T-helper 2 cell treated with Interferon-gamma antibody and Interleukin-4, amounts not matched to agents 5 μg/mL and 100 μg/mL, for 36 hours (primary cell): ENCODE data around the gene TSTD2.

Experiments used
- DNase-seq: peaks from one replicate; pipeline ENCODE4 v3.0.0; 2021; ENCODE audit warnings: low spot score
- H3K27ac Mint-ChIP-seq: one replicate; pipeline ENCODE4 v1.8.0; 2021; ENCODE audit warnings: mild to moderate bottlenecking, mixed read lengths
- H3K27me3 Mint-ChIP-seq: one replicate; pipeline ENCODE4 v1.8.0; 2021; ENCODE audit warnings: low read depth, mixed read lengths
- H3K36me3 Mint-ChIP-seq: one replicate; pipeline ENCODE4 v1.8.0; 2021; ENCODE audit warnings: low read depth, mixed read lengths
- H3K4me1 Mint-ChIP-seq: one replicate; pipeline ENCODE4 v1.8.0; 2021; ENCODE audit warnings: low read depth, mixed read lengths
- H3K4me3 Mint-ChIP-seq: one replicate; pipeline ENCODE4 v1.8.0; 2022; ENCODE audit warnings: mild to moderate bottlenecking, moderate library complexity, mixed read lengths
- H3K9me3 Mint-ChIP-seq: one replicate; pipeline ENCODE4 v1.8.0; 2021; ENCODE audit warnings: mixed read lengths

Gene TSTD2

GRCh38 chr9:97570899-97571298 is 62.3 kb downstream of the TSTD2 start:
- no peak overlapping the region for H3K4me3 Mint-ChIP-seq
- H3K36me3 Mint-ChIP-seq: no peaks in the 10 kb centered on the region
- no peaks in the 10 kb centered on the region for H3K9me3 Mint-ChIP-seq
- H3K27ac Mint-ChIP-seq: no peak overlapping the region
- H3K4me1 Mint-ChIP-seq: peaks cover 4% of the 10 kb centered on the region
- no peak for DNase-seq
- H3K27me3 Mint-ChIP-seq: no peaks in the 10 kb centered on the region

- Mint-ChIP-seq H3K9me3 (no peaks in the 10 kb centered on the region), H3K27ac (no peak overlapping the region), H3K4me3 (no peak overlapping the region), H3K36me3 (no peaks in the 10 kb centered on the region), H3K4me1 (no peaks in the 10 kb centered on the region), H3K27me3 (no peaks in the 10 kb centered on the region)
- DNase-seq: no peak
These were observed 64.5 kb downstream of the TSTD2 start for GRCh38 chr9:97568461-97569275.

- Mint-ChIP-seq H3K27ac (no peak overlapping the region), H3K4me1 (no peaks in the 10 kb centered on the region), H3K4me3 (no peak overlapping the region), H3K36me3 (no peaks in the 10 kb centered on the region), H3K27me3 (no peaks in the 10 kb centered on the region), H3K9me3 (no peaks in the 10 kb centered on the region)
- no peak for DNase-seq
These were observed 65.3 kb downstream of the TSTD2 start for GRCh38 chr9:97567894-97568202.

GRCh38 chr9:97567182-97567893 is 65.8 kb downstream of the TSTD2 start:
- Mint-ChIP-seq H3K4me3 (no peak overlapping the region), H3K4me1 (no peaks in the 10 kb centered on the region), H3K36me3 (no peaks in the 10 kb centered on the region), H3K27ac (no peak overlapping the region), H3K9me3 (no peaks in the 10 kb centered on the region), H3K27me3 (no peaks in the 10 kb centered on the region)
- DNase-seq: no peak

GRCh38 chr9:97565262-97565661 is 67.9 kb downstream of the TSTD2 start:
- no peaks in the 10 kb centered on the region for H3K4me1 Mint-ChIP-seq
- no peaks in the 10 kb centered on the region for H3K36me3 Mint-ChIP-seq
- H3K27me3 Mint-ChIP-seq: peaks cover under 1% of the 10 kb centered on the region
- DNase-seq: no peak
- no peak overlapping the region for H3K4me3 Mint-ChIP-seq
- no peaks in the 10 kb centered on the region for H3K9me3 Mint-ChIP-seq
- H3K27ac Mint-ChIP-seq: no peak overlapping the region

- DNase-seq: no peak
- no peak overlapping the region for H3K27ac Mint-ChIP-seq
- no peaks in the 10 kb centered on the region for H3K9me3 Mint-ChIP-seq
- H3K4me1 Mint-ChIP-seq: peaks cover 5% of the 10 kb centered on the region
- peaks cover 7% of the 10 kb centered on the region for H3K27me3 Mint-ChIP-seq
- H3K4me3 Mint-ChIP-seq: no peak overlapping the region
- H3K36me3 Mint-ChIP-seq: no peaks in the 10 kb centered on the region
These were observed 68.6 kb downstream of the TSTD2 start for GRCh38 chr9:97564291-97565175.

GRCh38 chr9:97563458-97564135 is 69.6 kb downstream of the TSTD2 start:
- no peak for DNase-seq
- Mint-ChIP-seq H3K4me1 (peaks cover 14% of the 10 kb centered on the region), H3K4me3 (no peak overlapping the region), H3K9me3 (no peaks in the 10 kb centered on the region), H3K27me3 (peaks cover 10% of the 10 kb centered on the region), H3K27ac (no peak overlapping the region), H3K36me3 (no peaks in the 10 kb centered on the region)

- no peak for DNase-seq
- no peaks in the 10 kb centered on the region for H3K9me3 Mint-ChIP-seq
These were observed 70.6 kb downstream of the TSTD2 start for GRCh38 chr9:97562542-97562941.

GRCh38 chr9:97561501-97561900 is 71.7 kb downstream of the TSTD2 start:
- H3K36me3 Mint-ChIP-seq: no peaks in the 10 kb centered on the region
- no peak for DNase-seq
- H3K27ac Mint-ChIP-seq: no peak overlapping the region
- no peak overlapping the region for H3K4me3 Mint-ChIP-seq
- peaks cover 14% of the 10 kb centered on the region for H3K4me1 Mint-ChIP-seq
- H3K9me3 Mint-ChIP-seq: no peaks in the 10 kb centered on the region
- peaks cover 13% of the 10 kb centered on the region for H3K27me3 Mint-ChIP-seq

More at GRCh38 chr9:97562542-97562941, 70.6 kb downstream of the TSTD2 start:
- no peak overlapping the region for H3K27ac Mint-ChIP-seq
- no peaks in the 10 kb centered on the region for H3K36me3 Mint-ChIP-seq
- peaks cover 13% of the 10 kb centered on the region for H3K27me3 Mint-ChIP-seq
- H3K4me1 Mint-ChIP-seq: peaks cover 14% of the 10 kb centered on the region
- H3K4me3 Mint-ChIP-seq: no peak overlapping the region

GRCh38 chr9:97560851-97561250 is 72.3 kb downstream of the TSTD2 start:
- peaks cover 13% of the 10 kb centered on the region for H3K27me3 Mint-ChIP-seq
- H3K36me3 Mint-ChIP-seq: no peaks in the 10 kb centered on the region
- peaks cover 14% of the 10 kb centered on the region for H3K4me1 Mint-ChIP-seq

GRCh38 chr9:97560154-97560553 is 73.0 kb downstream of the TSTD2 start:
- H3K4me1 Mint-ChIP-seq: peaks cover 14% of the 10 kb centered on the region
- peaks cover 14% of the 10 kb centered on the region for H3K27me3 Mint-ChIP-seq
- no peak overlapping the region for H3K27ac Mint-ChIP-seq
- H3K36me3 Mint-ChIP-seq: no peaks in the 10 kb centered on the region
- no peak for DNase-seq
- no peaks in the 10 kb centered on the region for H3K9me3 Mint-ChIP-seq
- H3K4me3 Mint-ChIP-seq: no peak overlapping the region

More at GRCh38 chr9:97560851-97561250, 72.3 kb downstream of the TSTD2 start:
- Mint-ChIP-seq H3K27ac (no peak overlapping the region), H3K9me3 (no peaks in the 10 kb centered on the region), H3K4me3 (no peak overlapping the region)
- no peak for DNase-seq

GRCh38 chr9:97559111-97559514 is 74.1 kb downstream of the TSTD2 start:
- peak overlapping the region; percentile 17 for H3K27ac Mint-ChIP-seq
- no peaks in the 10 kb centered on the region for H3K36me3 Mint-ChIP-seq

GRCh38 chr9:97558701-97559101 is 74.5 kb downstream of the TSTD2 start:
- no peaks in the 10 kb centered on the region for H3K9me3 Mint-ChIP-seq
- no peaks in the 10 kb centered on the region for H3K36me3 Mint-ChIP-seq
- H3K4me1 Mint-ChIP-seq: peaks cover 14% of the 10 kb centered on the region
- H3K27ac Mint-ChIP-seq: peak overlapping the region; percentile 17
- H3K27me3 Mint-ChIP-seq: peaks cover 17% of the 10 kb centered on the region
- DNase-seq: no peak
- H3K4me3 Mint-ChIP-seq: peak overlapping the region; percentile 48

More at GRCh38 chr9:97559111-97559514, 74.1 kb downstream of the TSTD2 start:
- H3K9me3 Mint-ChIP-seq: no peaks in the 10 kb centered on the region
- peak overlapping the region; percentile 48 for H3K4me3 Mint-ChIP-seq
- H3K27me3 Mint-ChIP-seq: peaks cover 17% of the 10 kb centered on the region
- H3K4me1 Mint-ChIP-seq: peaks cover 14% of the 10 kb centered on the region
- peak; percentile 17 for DNase-seq
